ENCODE measurements around the gene GLIS1.

Gene GLIS1

GRCh38 chr1:53582211-53583020 lies 156.5 kb downstream of the GLIS1 start:
- no peak for DNase-seq (ENCODE audit: low read depth in 2 of 2)

DNA sequence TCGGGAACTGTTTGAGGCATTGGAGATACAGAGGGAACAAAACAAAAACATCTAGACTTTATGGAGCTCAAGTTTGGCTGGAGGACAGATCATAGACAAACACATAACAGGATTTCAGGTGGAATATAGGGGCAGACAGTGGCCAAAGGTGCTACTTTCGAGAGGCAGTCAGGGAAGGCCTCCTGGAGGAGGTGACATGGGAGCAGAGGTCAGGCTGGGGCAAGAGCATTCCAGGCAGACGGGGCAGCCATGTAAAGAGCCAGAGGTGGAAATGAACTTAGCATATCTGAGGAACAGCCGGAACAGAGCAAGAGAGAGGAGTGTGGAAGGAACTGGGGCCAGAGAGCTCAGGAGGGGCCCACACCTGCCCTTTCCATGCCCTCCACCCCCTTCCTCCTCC lies 157.5 kb downstream of the GLIS1 start:
- no peak for DNase-seq (ENCODE audit: low read depth in 2 of 2)

DNA sequence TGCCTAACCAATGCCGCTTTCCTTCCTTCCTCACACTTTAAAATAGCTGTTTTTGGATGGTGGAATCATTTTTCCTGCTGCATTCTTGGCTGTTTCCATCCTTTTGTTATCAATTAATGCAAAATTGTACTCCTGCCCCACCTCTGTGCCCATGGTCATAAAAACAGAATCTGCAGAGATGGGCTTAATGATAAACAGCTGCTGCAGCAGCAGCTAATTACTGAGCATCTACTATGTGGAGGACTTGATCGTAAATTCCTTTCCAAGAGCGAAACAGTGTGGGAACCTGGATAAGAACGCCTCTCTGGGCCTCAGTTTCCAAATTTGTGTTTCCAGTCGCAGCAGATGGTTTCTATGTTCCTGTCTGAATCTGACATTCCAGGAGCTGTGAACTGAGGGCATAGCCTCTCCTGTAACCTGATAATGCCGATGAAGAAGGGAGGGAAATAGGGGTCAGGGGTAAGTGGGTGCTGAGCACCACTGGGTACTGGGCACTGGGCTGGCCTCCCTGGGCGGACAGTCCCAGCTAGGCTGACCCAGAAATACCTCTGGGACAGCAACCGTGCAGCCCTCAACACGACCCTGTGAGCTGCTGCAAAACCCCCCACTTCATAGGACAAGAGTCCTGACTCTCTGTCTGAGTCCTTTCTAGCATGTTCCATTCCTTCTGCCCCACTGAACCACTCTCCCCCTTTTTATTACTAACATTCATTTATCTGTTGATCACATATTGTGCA lies 158.1 kb downstream of the GLIS1 start:
- DNase-seq (ENCODE audit: low read depth in 2 of 2): no peak

DNA sequence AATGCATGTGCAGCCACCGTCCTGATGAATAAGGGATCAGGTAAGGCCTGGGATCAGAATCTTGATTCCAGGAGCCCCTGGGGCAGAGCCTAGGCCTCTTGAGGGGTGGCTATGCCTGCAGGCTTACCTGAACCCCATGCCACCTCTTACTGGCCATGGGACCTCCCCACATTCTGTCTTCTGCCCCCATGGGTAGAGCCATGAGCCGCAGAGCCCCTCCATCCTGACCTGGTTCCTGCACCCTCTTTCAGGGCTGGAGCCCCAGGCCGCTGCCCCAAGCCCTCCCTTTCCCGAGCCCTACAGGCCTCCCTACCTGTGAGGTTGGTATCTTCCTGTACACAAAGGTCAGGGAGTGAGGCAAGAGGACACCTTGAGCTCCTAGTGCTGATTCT lies 159.0 kb downstream of the GLIS1 start:
- no peak for DNase-seq (ENCODE audit: low read depth in 2 of 2)

DNA sequence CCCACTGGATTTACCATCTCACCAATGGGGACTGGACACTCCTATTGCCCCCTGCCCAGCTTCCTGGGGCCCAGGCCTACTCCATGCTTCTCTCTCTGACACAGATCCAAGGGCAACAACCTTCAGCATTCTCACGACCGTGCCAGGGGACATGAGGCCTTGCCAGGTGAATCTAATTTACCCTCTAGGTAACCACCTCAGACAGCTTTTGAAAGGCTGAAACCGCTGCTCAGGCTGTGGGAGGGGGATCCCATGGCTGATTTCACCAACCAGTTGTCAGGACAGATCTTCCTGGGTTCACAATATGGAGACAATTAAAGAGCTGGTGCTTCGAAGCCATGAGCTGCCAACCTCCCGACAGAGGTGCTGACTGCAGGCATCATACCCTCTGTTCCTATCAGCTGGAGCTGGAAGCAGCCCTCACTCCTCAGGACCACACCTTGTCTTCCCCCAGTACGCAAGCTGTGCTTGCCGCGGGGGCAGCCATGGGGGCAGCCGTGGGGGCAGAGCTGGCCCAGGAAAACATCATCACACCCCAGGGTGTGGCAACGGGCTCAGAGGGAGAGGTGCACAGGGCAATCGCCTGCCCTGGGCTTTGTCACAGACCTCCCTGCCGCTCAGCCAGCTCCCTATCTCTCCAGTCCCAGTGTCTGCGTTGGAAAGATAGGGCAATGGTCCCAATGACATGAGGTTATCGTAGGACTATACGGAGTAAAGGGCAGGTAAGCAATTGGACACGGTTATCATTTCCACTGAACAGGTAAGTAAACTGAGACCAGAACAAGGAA lies 159.5 kb downstream of the GLIS1 start:
- DNase-seq (ENCODE audit: low read depth in 2 of 2): no peak

DNA sequence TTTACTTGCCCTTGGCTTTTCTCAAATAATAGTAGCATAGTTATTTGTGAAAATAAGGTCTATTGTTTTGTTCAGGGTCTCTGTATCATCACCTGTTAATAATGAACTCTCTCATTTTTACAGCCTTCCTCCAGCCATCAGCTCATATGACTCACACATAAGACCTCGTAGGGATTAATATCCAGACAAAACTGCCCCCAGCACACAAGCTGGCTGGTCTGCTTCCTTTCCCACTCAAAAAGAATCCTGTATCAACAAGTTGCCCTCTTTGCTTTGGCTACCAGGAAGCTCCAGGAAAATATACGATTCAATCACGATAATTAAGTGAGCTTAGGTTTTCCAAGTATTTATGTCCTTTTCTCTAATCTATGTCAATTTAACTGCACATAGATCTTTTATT lies 160.6 kb downstream of the GLIS1 start:
- DNase-seq (ENCODE audit: low read depth in 2 of 2): no peak

DNA sequence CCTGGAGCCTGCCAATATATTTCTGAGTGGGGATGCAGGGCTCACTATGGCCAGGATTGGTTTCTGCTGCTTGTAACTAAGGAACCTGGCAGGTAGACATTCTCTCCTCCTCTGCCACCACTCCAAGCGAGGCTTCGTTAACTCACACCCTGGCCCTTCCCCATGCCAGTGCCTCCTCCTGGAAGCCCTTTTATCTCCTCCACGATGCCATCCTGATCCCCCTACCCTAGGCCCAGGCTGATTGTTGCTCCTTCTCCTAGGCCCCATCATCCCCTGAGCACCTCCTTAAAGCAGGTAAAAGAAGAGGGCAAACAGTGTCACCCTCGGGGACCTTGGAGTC lies 161.2 kb downstream of the GLIS1 start:
- DNase-seq (ENCODE audit: low read depth in 2 of 2): no peak

DNA sequence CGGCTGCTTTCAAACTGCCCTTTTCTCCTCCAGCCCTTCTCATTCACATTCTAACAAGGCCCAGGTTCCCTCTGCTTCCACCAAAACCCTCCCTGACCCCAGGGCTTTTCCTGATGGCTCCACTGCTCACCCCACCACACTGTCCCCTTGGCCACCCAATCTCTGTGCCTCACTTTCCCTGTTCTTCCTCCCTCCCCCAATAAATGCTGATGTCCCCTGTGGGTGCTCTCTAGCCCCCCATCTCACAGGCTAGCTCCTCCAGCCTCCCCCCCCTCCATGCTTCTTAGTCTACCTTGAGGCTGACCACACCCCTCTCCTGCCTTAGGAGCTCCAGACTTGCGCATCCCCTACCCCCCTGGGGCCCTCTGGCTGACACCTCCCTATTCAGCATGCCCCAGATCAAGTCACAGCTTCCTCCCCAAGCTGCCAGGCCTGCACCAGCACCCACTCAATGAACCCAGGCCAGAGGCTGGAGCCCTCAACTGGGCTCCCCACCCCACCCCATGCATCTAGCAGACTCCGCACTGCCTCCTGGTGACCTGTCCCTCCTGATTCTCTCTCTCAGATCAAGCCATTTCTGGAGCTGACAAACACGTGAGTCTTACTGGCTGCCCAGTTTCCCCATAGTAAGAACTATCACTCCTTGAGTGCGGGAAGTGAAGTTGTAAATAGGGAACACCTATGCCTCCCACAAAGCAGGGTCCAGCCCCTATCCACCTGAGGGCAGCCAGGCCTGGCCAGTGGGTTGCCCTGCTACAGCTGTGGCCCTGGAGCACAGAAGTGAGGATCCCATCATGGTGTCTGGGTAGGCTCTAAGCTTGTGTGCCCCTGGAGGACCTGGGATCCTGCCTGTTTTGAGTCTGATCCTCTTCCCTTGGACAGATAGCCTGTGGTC lies 161.9 kb downstream of the GLIS1 start:
- DNase-seq (ENCODE audit: low read depth in 2 of 2): no peak

DNA sequence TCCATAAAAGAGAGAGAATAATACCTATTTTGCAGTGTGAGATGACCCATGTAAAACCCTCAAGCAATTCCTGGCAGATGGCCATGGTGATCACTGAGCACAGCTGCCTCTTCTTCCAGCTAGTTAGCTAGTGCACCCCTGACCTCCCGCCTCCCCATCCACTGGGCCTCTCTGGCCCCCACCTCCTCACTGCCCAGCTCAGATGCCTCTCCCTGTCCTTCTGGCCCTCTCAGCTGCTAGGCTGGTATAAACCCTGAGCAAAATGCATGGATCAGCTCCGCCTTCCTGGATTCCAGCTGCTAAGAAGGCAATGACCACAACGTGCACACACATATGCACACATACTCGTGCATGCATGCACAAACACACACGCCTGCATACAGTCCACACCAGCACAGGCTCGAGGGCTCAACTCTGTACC lies 162.6 kb downstream of the GLIS1 start:
- DNase-seq (ENCODE audit: low read depth in 2 of 2): no peak

GRCh38 chr1:53575955-53576320 lies 163.0 kb downstream of the GLIS1 start:
- no peak for DNase-seq (ENCODE audit: low read depth in 2 of 2)

DNA sequence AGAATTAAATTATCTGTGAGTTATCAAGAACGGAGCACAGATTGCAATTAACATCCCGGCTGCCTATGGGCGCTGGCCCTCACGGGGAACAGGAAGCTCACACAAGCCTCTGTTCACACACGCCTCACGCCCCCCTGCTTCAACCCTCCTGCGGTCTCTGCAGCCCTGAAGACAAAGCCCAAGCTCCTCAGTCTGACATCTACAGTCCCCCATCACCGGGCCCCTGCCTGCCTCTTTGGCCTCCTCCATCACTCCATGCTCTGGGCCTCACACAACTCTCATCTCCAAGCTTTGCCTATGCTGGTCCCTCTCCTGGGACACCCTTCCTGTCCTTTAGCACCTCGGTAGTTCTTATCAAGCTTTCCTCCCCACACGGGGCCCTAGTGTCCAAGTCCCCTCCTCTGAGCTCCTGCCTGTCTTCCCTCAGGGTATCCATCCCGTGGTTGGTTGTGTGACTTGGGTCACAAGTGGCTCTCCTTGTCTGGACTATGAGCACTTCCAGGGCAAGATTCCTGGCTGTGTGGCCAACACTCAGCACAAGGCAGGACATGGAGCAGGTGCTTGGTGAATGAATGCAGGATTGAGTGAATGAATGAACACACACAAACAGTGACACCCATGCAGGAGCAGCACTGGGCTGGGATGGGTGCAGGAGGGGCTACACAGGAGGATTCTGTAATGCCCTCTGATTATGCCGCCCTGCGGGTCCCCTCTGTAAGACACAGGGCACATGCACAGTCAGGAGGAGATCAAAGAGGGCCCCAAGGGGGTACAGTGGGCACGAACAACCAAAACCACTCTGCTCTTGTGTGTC lies 163.6 kb downstream of the GLIS1 start:
- no peak for DNase-seq (ENCODE audit: low read depth in 2 of 2)

DNA sequence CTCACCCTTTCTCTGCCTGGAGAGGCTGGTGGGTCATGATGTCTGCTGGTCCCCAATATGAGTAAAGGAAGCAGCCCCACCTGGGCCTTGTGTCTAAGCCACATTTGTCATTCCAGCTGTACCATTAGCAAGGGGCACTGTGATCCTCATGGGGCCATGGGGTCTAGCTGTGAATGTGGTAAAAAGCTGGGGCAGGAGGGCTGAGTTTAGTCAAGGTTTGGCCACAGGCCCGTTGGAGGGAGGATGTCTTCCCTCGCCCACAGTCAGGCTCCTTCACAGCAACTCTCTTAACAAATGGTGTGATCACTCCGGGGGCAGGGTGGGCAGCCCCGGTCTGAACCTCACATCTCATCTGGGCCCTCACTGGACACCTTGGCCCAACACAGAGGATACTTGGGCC lies 164.3 kb downstream of the GLIS1 start:
- DNase-seq (ENCODE audit: low read depth in 2 of 2): no peak

DNA sequence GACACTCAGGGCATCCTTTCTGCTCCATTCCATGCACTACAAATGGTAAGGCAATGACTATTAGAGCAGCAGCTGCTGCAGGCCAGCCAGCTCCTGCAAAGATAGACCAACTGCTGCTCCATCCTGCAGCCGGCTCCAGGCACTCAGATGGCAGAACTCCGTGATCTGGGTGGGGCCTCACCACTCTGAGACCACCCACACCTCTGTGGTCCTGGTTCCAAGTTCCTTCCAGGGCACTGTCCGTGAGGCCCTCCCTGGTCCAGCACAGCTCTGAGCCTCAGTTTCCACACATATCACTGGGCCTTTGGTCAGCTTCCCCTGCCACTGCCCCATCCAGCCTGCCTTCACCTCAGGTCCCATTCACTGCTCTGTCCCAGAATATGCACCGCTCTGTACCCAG lies 165.0 kb downstream of the GLIS1 start:
- DNase-seq (ENCODE audit: low read depth in 2 of 2): no peak

DNA sequence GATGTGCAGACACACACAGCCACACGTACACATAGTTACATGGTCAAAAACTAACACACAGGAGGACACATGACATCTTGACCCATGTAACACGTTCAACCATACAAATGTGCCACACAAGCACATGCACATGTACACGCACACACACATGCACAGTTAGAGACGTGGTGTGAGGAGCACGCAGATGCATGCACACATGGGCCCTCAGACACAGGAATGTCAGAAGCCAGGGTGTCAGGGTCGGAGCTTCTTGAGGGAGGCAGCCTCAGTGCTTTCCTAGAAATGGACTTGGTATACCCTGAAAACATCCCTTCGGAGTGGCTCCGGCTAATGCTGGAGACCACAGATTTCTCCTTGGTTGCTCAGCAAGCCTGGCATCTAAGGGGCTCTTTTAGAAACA lies 165.4 kb downstream of the GLIS1 start:
- DNase-seq (ENCODE audit: low read depth in 2 of 2): no peak

- no peak for DNase-seq (ENCODE audit: low read depth in 2 of 2)
These were observed 166.2 kb downstream of the GLIS1 start for GRCh38 chr1:53572815-53573173.

DNA sequence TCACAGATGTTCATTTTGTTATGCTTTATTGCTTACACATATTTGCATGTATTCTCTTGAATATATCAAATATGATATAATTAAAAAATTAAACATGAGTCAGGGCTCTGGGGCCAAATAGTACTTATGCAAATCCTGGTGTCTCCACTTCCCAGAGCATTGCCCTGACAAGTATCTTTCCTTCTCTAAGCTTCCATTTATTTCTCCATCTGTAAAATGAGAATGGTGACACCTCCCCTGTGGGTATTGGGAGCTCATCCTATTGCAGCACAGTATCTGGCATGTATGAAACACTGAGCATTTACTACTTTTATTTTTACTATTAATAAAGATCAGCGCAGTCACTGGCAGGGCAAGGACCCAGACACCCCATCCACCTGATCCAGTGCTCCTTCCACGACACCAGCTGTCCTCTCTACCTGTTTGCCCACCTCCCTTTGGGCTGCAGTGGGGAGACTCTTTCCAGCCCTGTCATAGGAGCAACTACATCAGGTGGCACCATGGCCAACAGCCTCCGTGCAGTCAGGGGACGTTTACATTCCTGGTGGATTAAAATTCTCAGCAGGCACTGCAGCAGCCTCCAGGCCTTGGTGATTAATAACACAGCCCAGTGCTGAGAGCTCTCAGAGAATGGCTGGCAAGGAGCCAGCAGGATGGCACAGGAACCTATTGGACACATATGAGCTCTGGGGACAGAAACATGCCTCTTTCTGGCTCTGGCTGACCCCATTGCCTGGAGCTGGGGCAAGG lies 166.7 kb downstream of the GLIS1 start:
- DNase-seq (ENCODE audit: low read depth in 2 of 2): no peak

- no peak for DNase-seq (ENCODE audit: low read depth in 2 of 2)
These were observed 170.4 kb downstream of the GLIS1 start for GRCh38 chr1:53568540-53568939.

- no peak for DNase-seq (ENCODE audit: low read depth in 2 of 2)
These were observed 171.1 kb downstream of the GLIS1 start for GRCh38 chr1:53567851-53568250.

DNA sequence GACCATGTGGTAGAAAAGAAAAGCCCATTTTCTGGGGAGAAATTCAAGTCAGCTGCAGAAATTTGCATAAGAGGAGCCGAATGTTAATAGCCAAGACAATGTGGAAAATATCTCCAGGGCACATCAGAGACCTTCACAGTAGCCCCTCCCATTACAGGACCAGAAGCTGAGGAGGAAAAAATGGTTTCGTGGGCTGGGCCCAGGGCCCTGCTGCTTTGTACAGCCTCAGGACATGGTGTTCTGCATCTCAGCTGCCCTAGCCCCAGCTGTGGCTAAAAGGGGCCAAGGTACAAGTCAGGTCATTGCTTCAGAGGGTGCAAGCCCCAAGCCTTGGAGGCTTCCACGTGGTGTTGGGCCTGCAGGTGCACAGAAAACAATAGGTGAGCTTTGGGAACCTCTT lies 171.5 kb downstream of the GLIS1 start:
- no peak for DNase-seq (ENCODE audit: low read depth in 2 of 2)

DNA sequence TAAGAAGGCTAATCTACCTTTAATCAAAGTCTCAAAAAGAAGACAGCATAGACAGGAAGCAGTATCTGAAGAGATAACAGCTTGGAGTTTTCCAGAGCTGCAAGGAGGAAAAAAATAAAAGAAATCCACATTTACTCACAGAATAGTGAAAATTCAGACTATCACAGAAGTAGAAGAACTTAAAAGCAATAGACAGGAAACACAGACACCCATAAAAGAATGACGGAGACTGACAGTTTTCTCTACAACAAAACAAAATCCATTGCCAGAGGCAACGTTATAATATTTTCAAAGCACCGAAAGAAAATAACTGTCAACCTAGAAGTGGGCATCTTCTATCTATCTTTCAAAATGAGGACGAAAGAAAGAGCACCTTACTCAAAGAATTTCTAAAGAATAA lies 175.4 kb downstream of the GLIS1 start:
- DNase-seq (ENCODE audit: low read depth in 2 of 2): no peak

All from activated CD8-positive, alpha-beta memory T cell treated with anti-CD3 and anti-CD28 coated beads for 4 hours (primary cell).